A549 (cell line): ENCODE measurements around the gene VCL.

Source experiments
- ATOH8 ChIP-seq: fragments of 250-450 bp; sonication (Bioruptor Pico); IDR thresholded peaks from 2 replicates; pipeline ENCODE4 v1.5.0; 2020; ENCODE audit warnings: low read depth, mild to moderate bottlenecking, moderate library complexity
- CEBPB ChIP-seq, 2 experiments: fragments of >200 bp in 1 of 2; sonication (Bioruptor Twin) in 1 of 2; formaldehyde crosslinking in 1 of 2; IDR thresholded peaks; 2 replicates each; pipeline ENCODE4 v1.6.1; 2012 to 2016
- FOSL2 ChIP-seq, 2 experiments: fragments of 450-650 bp in 1 of 2; fragments of >200 bp in 1 of 2; sonication (Bioruptor Twin) in 1 of 2; formaldehyde crosslinking; IDR thresholded peaks; 2 replicates each; pipeline versions ENCODE4 v1.5.0 to v1.6.1; 2016 to 2020; ENCODE audit warnings: mild to moderate bottlenecking in 1 of 2, moderate library complexity in 1 of 2
- HDAC2 ChIP-seq: fragments of 200-600 bp; sonication (generic); IDR thresholded peaks from 2 replicates; pipeline ENCODE4 v1.6.1; 2016
- NPAS2 ChIP-seq: fragments of 250-450 bp; sonication (Bioruptor Pico); IDR thresholded peaks from 2 replicates; pipeline ENCODE4 v1.8.0; 2022; ENCODE audit warnings: mild to moderate bottlenecking, moderate library complexity, borderline replicate concordance
- POLR2A ChIP-seq: IDR thresholded peaks from 2 replicates; pipeline ENCODE4 v1.6.1; 2012; ENCODE audit warnings: mild to moderate bottlenecking, low read length
- USF2 ChIP-seq: fragments of 450-650 bp; IDR thresholded peaks from 2 replicates; pipeline ENCODE4 v1.6.1; 2014; ENCODE audit warnings: antibody characterized with exemption
- ZFP36 ChIP-seq: fragments of 450-650 bp; IDR thresholded peaks from 2 replicates; pipeline ENCODE4 v1.6.1; 2014; ENCODE audit warnings: borderline replicate concordance; ENCODE audit not compliant: partially characterized antibody
- TF ChIP-seq, protein P1 (sequence below): fragments of >200 bp; sonication (Bioruptor Twin); formaldehyde crosslinking; IDR thresholded peaks from 3 replicates; pipeline ENCODE4 v1.5.1; 2016
- TF ChIP-seq, protein P2 (sequence below): IDR thresholded peaks from 2 replicates; pipeline ENCODE4 v1.6.1; 2012

- TF ChIP-seq, protein P1, sequence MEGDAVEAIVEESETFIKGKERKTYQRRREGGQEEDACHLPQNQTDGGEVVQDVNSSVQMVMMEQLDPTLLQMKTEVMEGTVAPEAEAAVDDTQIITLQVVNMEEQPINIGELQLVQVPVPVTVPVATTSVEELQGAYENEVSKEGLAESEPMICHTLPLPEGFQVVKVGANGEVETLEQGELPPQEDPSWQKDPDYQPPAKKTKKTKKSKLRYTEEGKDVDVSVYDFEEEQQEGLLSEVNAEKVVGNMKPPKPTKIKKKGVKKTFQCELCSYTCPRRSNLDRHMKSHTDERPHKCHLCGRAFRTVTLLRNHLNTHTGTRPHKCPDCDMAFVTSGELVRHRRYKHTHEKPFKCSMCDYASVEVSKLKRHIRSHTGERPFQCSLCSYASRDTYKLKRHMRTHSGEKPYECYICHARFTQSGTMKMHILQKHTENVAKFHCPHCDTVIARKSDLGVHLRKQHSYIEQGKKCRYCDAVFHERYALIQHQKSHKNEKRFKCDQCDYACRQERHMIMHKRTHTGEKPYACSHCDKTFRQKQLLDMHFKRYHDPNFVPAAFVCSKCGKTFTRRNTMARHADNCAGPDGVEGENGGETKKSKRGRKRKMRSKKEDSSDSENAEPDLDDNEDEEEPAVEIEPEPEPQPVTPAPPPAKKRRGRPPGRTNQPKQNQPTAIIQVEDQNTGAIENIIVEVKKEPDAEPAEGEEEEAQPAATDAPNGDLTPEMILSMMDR, result no peak
- TF ChIP-seq ZFP36 (no peak), POLR2A (no peak), HDAC2 (no peak), NPAS2 (no peak), CEBPB (IDR thresholded peaks at IDR 0.05) (peak; percentile 25 to 52; a peak in 2 of 4 replicates), FOSL2 (IDR thresholded peaks at IDR 0.05) (no peak), FOSL2 (CRISPR knock-in tag; IDR thresholded peaks at IDR 0.05) (no peak), ATOH8 (CRISPR knock-in tag) (no peak), USF2 (no peak)
- TF ChIP-seq, protein P2, sequence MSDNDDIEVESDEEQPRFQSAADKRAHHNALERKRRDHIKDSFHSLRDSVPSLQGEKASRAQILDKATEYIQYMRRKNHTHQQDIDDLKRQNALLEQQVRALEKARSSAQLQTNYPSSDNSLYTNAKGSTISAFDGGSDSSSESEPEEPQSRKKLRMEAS, result no peak
Observed at GRCh38 chr10:74151879-74152722, 154.2 kb downstream of the VCL start.
